Non-pigmented ciliary epithelial cell (primary cell): Measurements from ENCODE around the gene F10.
"Not testable (repeated sequence)": the region's sequence is repeated elsewhere in the genome, so short reads cannot be mapped to it uniquely, and the experiment has no call there.

ENCODE experiments used
- DNase-seq: peaks from one replicate; pipeline ENCODE4 v3.0.0-alpha.2; 2010; ENCODE audit warnings: low read depth

Gene F10

GRCh38 chr13:113102302-113102701 lies 20.3 kb upstream of the F10 start:
- DNase-seq = not testable (repeated sequence)

- DNase-seq = no peak
These were observed 19.9 kb upstream of the F10 start for GRCh38 chr13:113102727-113103126.

GRCh38 chr13:113103646-113104045 lies 19.0 kb upstream of the F10 start:
- no peak for DNase-seq

DNA sequence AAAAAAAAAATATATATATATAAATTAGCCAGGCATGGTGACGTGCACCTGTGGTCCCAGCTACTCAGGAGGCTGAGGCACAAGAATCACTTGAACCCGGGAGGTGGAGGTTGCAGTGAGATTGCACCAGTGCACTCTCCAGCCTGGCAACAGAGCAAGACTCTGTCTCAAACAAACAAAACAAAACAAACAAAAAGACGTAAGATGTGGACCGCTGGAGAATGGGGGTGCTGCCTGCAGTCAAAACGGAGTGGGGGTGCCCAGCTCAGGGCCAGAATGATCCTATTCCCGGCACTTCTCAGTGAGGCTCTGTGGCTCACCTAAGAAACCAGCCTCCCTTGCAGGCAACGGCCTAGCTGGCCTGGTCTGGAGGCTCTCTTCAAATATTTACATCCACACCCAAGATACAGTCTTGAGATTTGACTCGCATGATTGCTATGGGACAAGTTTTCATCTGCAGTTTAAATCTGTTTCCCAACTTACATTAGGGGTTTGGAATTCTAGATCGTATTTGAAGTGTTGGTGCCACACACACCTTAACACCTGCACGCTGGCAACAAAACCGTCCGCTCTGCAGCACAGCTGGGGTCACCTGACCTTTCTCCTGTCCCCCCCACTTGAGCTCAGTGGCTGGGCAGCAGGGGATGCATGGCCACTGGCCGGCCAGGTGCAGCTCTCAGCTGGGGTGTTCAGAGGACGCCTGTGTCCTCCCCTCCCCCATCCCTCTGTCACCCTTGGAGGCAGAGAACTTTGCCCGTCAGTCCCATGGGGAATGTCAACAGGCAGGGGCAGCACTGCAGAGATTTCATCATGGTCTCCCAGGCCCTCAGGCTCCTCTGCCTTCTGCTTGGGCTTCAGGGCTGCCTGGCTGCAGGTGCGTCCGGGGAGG lies 17.3 kb upstream of the F10 start, which contains the start of gene F7:
F7 (plus strand) TSS at position 760 of the 889 bp plus-strand sequence; CDS start at position 811, 51 bp downstream.
- no peak for DNase-seq

GRCh38 chr13:113105921-113106452 lies 16.6 kb upstream of the F10 start:
- no peak for DNase-seq

GRCh38 chr13:113106711-113107351 lies 15.8 kb upstream of the F10 start:
- no peak for DNase-seq

DNA sequence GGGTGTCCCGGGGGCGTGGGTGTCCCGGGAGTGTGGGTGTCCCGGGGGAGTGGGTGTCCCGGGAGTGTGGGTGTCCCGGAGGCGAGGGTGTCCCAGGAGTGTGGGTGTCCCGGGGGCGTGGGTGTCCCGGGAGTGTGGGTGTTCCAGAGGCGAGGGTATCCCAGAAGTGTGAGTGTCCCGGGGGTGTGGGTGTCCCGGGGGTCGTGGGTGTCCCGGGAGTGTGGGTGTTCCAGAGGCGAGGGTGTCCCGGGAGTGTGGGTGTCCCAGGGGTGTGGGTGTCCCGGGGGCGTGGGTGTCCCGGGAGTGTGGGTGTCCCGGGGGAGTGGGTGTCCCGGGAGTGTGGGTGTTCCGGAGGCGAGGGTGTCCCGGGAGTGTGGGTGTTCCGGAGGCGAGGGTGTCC lies 14.1 kb upstream of the F10 start:
- DNase-seq = not testable (repeated sequence)

- DNase-seq = no peak
These were observed 13.2 kb upstream of the F10 start for GRCh38 chr13:113109151-113110047.

- no peak for DNase-seq
These were observed 12.3 kb upstream of the F10 start for GRCh38 chr13:113110048-113110851.

- no peak for DNase-seq
These were observed 11.7 kb upstream of the F10 start for GRCh38 chr13:113110852-113111315.

GRCh38 chr13:113111821-113112220 lies 10.8 kb upstream of the F10 start:
- DNase-seq = not testable (repeated sequence)

GRCh38 chr13:113112475-113112874 lies 10.1 kb upstream of the F10 start:
- not testable (repeated sequence) for DNase-seq

DNA sequence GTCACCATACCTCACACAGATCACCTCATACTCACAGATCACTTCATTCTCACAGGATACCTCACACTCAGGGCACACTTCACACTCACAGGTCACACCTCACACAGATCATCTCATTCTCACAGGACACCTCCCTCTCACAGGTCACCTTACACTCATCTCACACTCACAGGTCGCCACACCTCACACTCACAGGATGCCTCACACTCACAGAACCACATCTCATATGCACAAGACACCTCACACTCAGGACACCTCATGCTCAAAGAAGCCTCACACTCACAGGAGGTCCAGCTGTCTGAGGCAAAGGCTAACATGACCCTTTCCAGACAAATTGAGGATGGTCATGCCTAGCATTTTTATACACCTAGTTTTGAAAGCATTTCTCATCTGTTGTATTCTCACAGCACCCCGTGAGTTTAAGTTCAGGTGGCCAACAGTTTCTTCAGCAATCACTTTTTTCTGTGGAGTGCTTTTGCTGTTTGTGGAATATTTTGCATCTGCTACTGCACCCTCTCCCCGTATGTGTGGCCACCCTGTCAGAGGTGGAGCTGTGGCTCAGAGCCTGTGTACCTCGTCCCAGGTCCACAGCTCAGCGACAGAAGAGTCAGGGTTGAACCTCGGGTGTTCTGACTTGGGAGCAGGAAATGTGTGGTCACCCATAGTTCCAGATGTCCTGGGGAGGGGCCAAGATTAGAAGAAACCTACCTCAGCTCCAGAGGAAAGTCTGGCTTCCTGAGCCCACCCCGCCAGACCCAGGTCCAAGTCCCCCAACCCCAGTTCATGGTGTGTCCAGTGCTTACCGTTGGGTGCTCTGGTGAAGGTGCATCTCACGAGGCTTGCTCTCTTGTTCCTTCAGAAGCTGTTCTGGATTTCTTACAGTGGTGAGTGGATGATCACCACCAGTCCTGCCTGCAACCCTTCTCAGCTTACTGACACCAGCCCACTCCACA lies 9.4 kb upstream of the F10 start:
- no peak for DNase-seq

- no peak for DNase-seq
These were observed 8.7 kb upstream of the F10 start for GRCh38 chr13:113113846-113114271.

- DNase-seq = no peak
These were observed 7.9 kb upstream of the F10 start for GRCh38 chr13:113114511-113115362.

DNA sequence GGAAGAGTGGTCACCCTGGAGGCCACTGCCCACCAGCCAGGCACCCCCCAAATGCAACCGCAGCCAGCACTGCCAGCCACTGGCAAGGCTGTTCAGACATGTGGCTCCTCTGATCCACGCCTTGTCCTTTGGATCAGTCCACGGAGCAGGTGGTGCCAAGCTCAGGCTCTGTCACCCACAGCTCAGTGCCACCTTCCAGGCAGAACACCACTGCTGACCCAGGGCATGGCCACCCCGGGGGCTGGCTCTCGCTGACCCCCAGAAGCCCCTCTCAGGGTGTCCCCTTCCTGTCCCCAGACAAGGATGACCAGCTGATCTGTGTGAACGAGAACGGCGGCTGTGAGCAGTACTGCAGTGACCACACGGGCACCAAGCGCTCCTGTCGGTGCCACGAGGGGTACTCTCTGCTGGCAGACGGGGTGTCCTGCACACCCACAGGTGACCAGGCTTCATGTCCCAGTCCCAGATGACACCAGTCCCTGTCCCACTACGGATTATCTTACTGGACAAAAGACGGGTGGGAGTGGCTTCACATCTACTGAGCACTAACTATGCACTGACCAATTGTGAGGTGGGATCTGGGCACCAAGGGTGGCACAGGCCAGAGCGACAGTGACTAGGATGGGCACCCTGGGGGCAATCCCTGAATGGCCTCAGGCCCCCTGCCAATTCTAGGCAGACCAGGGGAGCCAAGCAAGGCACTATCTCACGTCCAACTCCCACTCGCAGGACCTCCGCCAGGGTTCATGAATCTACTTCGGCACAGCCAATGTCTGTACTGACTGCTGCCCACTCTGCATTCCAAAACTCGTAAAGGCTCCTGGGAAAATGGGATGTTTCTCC lies 7.0 kb upstream of the F10 start:
- DNase-seq = no peak

- no peak for DNase-seq
These were observed 6.3 kb upstream of the F10 start for GRCh38 chr13:113116206-113116800.
